Peyer's patch (tissue), 4 donors: ENCODE measurements around the gene ITSN2.

Source experiments
- POLR2A ChIP-seq, 2 donors: fragments of 450-650 bp; IDR thresholded peaks; one replicate each; pipeline ENCODE4 v1.5.1; 2017; ENCODE audit warnings: antibody characterized with exemption in 2 of 2, mild to moderate bottlenecking in 2 of 2, moderate library complexity in 2 of 2
- TF ChIP-seq, protein P1 (sequence below), 6 experiments: fragments of 450-650 bp in 4 of 6; fragments of 200-600 bp in 2 of 6; sonication (generic) in 1 of 6; IDR thresholded peaks; one replicate each; pipeline ENCODE4 v1.5.1; 2017 to 2019; ENCODE audit warnings: antibody characterized with exemption in 6 of 6, mild to moderate bottlenecking in 3 of 6, moderate library complexity in 1 of 6

DNA sequence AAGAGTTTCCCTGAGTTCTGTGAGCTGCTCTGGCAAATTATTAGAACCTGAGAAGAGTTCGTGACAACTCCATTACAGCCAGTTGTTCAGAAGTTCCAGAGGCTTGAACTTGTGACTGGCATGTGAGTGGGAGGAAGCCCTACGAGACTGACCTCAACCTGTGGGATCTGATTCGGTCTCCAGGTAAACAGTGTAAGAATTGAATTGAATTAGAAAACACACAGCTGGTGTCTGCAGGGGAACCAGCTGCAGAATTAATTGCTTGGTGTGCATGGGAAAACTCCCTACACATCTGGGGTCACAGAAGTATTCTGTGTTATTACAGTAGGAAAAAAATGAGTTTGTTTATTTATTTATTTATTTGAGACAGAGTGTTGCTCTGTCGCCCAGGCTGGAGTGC lies 14.0 kb upstream of the ITSN2 start:
- TF ChIP-seq, protein P1, sequence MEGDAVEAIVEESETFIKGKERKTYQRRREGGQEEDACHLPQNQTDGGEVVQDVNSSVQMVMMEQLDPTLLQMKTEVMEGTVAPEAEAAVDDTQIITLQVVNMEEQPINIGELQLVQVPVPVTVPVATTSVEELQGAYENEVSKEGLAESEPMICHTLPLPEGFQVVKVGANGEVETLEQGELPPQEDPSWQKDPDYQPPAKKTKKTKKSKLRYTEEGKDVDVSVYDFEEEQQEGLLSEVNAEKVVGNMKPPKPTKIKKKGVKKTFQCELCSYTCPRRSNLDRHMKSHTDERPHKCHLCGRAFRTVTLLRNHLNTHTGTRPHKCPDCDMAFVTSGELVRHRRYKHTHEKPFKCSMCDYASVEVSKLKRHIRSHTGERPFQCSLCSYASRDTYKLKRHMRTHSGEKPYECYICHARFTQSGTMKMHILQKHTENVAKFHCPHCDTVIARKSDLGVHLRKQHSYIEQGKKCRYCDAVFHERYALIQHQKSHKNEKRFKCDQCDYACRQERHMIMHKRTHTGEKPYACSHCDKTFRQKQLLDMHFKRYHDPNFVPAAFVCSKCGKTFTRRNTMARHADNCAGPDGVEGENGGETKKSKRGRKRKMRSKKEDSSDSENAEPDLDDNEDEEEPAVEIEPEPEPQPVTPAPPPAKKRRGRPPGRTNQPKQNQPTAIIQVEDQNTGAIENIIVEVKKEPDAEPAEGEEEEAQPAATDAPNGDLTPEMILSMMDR (IDR thresholded peaks at IDR 0.05): no peak
- no peak for TF ChIP-seq POLR2A (IDR thresholded peaks at IDR 0.05)
